GM12864 (cell line): ENCODE measurements around the gene CHRNA5.
"Not testable (repeated sequence)": the region's sequence is repeated elsewhere in the genome, so short reads cannot be mapped to it uniquely, and the experiment has no call there.

Experiments used
- DNase-seq: peaks from one replicate; pipeline ENCODE4 v3.0.0-alpha.2; 2011; ENCODE audit warnings: low read depth
- H3K4me3 ChIP-seq: 2 replicates; pipeline ENCODE4 v1.5.1; 2011; ENCODE audit warnings: mild to moderate bottlenecking, low read depth, low read length, control low read depth
- CTCF ChIP-seq: IDR thresholded peaks from 2 replicates; pipeline ENCODE4 v1.5.1; 2011; ENCODE audit warnings: low read depth, mild to moderate bottlenecking, moderate library complexity, low read length, control low read depth, inconsistent platforms; ENCODE audit errors: missing control alignments

The CHRNA5 gene

GRCh38 chr15:78598348-78598747 is 33.0 kb downstream of the CHRNA5 start:
- no peak overlapping the region for H3K4me3 ChIP-seq
- no peak for DNase-seq
- no peak for TF ChIP-seq CTCF

- TF ChIP-seq CTCF, result no peak
- DNase-seq, result no peak
- no peak overlapping the region for H3K4me3 ChIP-seq
These were observed 33.9 kb downstream of the CHRNA5 start for GRCh38 chr15:78599189-78599588.

GRCh38 chr15:78603467-78603866 is 38.1 kb downstream of the CHRNA5 start:
- DNase-seq, result no peak
- no peak for TF ChIP-seq CTCF
- no peak overlapping the region for H3K4me3 ChIP-seq

GRCh38 chr15:78604420-78604819 is 39.1 kb downstream of the CHRNA5 start:
- no peak overlapping the region for H3K4me3 ChIP-seq
- no peak for DNase-seq
- no peak for TF ChIP-seq CTCF

GRCh38 chr15:78605201-78605600 is 39.9 kb downstream of the CHRNA5 start:
- no peak for DNase-seq
- TF ChIP-seq CTCF, result no peak
- no peak overlapping the region for H3K4me3 ChIP-seq

GRCh38 chr15:78605680-78606079 is 40.4 kb downstream of the CHRNA5 start:
- TF ChIP-seq CTCF, result no peak
- no peak for DNase-seq
- no peak overlapping the region for H3K4me3 ChIP-seq

- H3K4me3 ChIP-seq, DNase-seq: not testable (repeated sequence)
These were observed 44.2 kb downstream of the CHRNA5 start for GRCh38 chr15:78609551-78609950.

GRCh38 chr15:78614021-78614420 is 48.7 kb downstream of the CHRNA5 start:
- no peak for TF ChIP-seq CTCF
- H3K4me3 ChIP-seq, result no peak overlapping the region
- DNase-seq, result no peak
